NCI-H82 treated with DMSO at 0.1 percent for 48 hours (cell line): ENCODE results near the gene PAX7.

Experiments used
- DNase-seq: peaks from one replicate; lab custom pipeline; 2025; ENCODE audit not compliant: unreplicated experiment; lab: John Stamatoyannopoulos, UW

PAX7 gene

DNA sequence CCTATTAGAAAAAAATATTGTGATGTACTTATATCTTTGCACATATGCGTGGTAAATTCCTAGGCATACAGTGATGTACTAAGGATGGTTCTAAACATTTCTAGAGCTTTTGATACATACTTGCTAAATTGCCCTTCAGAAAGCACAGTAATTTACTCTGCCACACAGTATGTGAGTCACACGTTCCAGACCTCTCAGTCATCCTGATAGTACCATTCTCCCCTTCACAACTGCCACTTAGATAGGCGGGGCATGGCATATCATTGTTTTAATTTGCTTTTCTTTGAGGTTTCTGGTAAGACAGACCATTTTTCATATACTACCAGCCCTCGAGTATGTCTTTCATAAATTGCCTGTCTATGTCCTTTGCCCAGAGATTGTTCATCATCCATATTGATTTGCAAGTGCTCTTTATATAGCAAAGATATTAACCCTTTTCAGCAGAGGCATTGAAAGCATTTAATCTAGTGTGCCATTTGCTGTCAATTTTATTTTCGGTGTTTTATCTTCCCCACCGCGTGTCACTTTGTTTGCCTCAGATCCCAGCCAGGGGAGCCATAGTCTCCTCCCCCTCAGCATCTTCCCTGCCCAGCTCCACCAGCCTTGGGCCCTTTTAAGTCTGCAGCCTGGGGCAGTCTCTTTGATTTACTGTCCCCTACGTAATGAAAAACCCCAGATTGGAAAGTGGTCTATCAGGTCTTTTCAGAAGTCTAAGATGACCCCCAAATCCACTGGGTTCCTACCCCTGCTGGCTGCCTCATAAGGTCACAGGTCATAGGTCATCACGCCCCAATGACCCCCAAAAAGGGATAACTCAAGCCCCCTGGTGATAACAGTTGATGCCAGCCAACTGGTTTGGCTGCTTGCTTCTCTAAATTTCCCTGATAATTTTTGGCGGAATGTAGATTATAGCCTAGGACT, 11.8 kb upstream of the PAX7 start:
- no peak for DNase-seq

DNA sequence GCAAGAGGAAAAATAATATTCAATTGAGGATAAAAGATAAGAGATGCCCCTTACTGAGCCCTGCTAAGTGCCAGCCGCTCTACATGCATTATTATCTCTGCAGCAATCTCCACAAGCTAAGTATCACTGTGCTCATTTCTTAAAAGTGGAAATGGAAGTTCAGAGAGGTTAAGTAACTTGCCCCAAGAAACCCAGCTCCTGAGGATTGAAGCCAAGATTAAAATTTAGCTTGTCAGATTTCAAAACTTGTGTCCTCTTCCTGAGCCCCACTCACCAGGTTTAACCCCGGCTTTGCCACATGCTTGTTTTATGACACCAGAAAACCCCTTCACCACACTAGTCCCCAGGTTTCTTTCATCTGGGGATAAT, 11.2 kb upstream of the PAX7 start:
- DNase-seq = no peak

DNA sequence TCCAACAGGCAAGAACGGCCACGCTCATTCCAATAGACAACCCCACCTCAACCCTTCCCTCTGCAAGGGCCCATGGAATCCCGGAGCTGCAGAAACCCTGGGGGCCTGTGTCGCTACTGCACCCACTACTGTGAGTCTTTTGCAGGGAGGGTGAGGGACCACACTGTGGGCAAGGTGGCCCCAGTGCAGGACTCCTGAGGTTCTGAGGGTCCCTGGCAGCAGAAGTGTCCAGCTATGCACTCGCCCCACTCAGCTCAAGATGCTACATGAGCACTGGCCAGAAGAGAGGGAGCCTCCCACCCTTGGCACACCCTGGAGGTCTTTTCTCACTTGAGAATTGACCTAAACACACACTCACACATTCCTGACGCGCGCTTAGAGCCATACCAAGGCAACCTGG, 2.1 kb upstream of the PAX7 start:
- DNase-seq = no peak

DNA sequence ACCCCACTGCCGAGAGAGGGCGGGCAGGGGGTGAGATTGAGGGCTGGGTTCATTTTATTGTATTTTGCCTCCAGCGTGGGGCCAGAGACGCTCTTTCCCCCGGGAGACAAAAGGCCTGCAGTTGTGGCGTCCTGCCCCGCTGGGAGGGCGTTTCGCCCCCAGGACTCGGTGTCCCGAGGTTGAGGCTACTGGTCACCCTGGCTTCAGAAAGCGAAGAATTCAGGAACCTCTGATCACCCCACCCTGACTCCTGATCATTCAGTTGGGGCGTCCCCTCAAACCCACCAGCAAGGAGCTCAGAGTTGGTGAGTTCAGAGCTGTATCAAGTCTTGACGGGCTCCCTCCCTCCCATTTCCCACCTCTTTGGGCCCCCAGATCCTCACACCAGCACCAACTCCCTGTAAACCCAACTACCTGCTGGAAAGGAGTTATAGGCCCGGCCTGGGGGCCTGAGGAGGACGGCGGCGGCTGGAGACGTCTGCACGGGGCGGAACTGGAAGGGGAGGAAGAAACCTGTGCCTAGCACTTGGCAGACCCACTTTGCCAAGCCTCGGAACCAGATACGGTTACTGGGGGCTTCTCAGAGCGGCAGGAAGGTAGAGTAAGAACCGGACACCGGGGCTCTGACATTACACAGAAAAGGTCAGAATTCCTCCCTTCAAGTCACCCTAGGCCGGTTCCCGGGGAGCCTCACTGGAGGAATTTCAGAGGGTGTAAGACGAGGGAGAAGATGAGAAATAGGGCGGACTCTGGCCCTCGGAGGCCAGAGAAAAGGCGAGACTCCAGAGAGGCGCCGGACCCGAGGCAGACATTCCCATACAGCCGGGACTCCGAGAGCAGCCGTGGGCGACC, 761 bp upstream of the PAX7 start:
- DNase-seq = no peak

DNA sequence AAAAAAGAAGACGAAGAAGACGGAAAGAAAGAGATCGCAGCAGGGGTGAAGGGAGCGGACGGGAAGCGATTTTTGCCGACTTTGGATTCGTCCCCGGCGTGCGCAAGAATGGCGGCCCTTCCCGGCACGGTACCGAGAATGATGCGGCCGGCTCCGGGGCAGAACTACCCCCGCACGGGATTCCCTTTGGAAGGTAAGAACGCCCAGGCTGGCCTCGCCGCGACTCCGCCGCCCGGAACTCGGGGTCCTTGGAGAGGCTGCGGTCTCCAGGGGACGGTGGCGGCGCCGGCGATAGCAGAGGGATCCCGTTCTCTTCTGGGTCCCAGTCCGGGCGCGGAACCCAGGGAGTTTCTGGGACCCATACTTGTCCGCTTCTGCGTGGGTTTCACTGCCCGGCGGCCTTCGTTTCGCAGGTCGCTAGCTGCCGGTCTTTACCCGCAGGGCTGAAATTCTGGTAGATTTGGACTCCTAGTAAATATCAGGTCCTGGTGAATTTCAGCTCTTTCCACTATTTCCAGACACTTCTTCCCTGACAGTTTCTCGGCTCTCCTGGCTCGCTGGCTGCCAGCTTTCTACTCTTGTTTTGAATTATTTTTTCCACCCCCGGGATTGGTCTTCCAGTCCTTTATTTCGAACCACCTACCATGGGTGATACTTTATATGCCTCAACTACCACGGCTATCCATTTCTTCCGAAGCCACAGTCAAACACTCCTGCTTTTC, 1.0 kb downstream of the PAX7 start:
- no peak for DNase-seq

DNA sequence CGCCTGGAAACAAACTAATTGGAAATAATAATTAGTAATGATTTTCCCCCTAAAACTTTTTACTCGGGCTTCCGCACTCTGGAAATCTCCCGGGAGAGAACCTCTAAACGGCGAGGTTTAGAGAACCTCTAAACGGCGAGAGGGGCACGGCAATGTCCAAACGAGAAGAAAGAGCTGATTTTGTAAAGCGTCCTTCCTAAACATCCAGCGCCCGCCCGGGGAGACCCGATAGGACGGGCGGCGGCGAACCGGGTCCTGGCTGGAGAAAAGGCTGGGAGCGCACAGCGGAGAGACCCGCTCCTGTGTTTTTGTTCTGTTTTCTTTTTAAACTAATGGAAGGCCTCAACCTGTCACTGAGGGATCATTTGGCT, 1.6 kb downstream of the PAX7 start:
- no peak for DNase-seq

DNA sequence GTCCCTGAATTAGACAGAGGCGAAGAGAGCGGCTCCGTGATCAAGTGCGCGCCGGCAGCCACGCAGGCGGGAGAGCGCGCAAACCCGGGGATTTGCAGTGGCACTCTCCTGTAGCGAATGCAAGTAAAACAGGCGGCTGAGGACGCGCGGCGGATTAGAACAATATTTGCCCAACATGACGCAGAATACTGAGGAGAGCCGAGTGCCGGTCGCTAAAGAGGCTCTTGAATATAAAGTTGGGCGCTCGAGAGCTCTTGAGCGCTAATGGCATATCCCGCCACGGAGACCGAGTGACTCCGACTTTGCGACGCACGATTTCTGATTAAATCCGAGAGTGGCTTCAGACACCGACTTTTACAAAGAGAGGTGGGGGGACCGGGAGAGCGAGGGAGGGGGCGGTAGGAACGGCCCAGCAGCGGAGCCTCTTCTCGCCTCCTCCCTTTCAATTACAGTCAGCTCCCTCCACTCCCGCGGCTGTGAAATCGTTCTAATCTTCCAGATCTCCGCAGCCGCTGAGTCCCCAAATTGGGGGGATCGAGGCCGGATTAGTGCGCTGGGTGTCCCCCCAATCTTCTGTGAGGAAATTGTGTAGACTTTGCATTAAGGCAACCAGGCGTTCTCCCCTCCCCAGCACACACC, 2.3 kb downstream of the PAX7 start:
- no peak for DNase-seq

DNA sequence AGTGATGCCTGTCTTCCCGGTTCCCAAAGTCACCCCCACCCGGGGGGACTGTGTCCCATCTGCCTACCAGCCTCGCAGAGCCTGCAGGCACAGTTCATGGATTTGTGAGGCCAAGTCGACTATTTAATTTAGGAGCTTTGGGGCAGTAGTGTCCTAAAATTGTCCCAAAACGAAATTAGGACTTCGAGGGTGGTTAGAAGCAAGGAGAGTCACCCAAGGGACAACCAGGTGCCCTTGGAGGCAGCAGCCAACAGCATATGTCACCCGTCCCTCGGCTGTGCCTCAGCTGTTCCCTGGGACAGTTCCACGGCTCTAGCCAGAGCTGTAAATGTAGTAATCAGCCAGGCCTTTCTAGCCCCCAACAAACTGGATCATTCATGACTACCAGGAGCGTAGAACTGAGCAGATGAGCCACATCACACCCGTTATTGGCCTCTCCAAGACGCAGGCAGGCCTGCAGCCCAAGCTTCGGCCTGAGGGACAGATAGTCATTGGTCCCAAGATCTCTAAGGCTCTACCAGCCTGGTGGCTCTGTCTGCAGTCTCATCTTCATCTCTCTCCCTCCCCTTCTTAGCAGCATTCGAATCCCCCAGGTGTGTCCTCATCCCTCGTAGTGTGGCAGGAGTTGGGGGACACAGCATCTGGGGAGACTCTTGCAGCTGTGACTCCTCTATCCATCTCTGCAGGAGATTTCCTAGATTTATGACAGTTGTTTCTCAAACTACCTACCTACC, 2.9 kb downstream of the PAX7 start:
- DNase-seq = no peak

DNA sequence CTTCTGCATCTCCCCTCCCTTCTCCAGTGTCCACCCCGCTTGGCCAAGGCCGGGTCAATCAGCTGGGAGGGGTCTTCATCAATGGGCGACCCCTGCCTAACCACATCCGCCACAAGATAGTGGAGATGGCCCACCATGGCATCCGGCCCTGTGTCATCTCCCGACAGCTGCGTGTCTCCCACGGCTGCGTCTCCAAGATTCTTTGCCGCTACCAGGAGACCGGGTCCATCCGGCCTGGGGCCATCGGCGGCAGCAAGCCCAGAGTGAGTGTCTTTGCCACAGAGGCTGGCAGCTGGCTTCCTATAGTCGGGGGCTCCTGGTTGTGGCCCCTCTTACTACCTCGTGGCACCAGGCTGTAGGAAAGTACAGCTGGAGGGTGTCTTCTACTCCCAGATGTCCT, 3.6 kb downstream of the PAX7 start:
- DNase-seq = no peak

DNA sequence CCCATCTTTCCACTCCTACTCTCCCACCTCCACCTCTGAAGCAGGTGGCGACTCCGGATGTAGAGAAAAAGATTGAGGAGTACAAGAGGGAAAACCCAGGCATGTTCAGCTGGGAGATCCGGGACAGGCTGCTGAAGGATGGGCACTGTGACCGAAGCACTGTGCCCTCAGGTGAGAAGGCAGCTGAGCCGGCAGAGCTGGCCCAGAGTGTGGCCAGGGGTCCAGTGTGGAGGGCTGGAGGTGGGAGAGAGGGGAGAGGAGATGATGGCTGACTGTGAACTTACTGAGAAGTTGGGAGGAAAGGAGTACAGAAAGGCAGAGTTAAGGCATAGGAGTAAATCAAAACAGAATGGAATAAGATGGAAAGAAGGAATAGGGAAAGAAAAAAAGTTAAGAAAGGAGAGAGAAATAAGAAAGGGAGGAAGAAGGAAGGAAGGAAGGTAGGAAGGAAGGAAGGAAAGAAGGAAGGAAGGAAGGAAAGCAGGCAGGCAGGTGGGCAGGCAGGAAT, 4.5 kb downstream of the PAX7 start:
- no peak for DNase-seq

DNA sequence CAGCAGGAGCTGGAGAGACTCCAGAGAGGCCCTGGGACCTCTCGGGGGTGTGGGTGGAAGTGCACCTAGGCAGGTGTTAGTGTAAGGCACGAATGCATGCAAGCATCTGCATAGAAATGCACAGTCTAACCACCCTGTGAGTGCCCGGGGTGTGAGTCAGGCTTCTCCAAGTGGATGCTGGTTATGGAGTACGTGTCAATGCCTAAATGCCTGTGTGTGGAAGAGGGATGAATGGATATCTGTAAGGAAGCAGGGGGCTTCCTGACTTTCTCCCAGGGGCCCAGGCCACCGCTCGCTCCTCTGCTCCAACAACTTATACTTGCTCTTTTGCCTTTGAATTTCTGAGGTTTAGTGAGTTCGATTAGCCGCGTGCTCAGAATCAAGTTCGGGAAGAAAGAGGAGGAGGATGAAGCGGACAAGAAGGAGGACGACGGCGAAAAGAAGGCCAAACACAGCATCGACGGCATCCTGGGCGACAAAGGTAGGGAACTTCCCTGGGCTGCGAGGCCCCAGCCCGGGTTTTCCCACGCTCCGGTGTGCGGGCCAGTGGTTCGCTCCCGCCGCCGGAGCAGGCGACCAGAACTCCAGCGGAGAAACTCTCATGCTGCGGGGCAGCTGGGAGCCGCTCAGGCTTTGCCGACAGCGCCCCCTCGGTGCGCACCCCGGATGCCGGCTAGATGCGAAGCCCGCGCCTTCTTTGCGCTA, 5.4 kb downstream of the PAX7 start:
- DNase-seq = no peak

DNA sequence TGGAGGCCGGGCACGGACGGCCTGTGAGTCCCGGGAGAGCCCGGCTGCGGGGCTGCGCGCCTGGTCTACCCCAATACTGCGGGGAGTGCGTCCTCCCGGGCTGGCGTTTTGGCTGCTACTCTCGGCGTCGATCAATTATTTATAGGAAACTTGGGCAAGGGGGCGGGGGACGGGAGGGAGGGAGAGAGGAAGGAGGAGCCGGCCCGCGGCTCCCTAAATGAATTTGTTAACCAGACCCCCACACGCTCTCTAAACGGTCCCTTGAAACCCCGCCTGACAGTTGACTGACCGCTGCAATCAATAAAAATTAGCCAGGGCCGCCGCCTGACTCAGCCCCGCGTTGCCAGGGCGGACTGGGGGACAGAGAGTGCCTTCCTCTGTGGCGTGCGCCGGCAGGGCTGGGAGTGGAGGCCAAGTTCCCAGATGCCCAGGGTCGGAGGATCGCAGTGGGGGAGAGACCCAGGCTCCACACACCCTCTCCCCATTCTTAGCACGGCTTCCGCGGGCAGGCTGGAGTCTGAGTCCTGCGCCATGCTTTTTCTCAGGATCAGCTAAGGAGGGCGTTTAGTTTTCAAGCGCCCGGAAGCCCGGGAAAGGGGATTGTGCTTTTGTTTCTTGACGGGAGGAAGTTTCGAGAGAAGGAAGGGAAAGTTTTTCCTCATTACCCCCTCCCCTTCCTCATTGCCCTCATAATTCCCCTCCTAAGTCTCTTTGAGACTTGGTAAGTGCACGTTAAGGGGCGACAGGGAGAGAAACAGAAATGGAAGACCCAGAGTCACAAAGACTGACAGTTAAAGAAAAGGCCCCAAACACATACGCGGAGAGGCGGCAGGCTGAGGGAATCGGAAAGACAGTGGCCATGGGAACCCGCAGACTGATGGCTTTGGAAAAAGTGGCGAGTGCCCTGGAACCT, 6.2 kb downstream of the PAX7 start:
- no peak for DNase-seq

DNA sequence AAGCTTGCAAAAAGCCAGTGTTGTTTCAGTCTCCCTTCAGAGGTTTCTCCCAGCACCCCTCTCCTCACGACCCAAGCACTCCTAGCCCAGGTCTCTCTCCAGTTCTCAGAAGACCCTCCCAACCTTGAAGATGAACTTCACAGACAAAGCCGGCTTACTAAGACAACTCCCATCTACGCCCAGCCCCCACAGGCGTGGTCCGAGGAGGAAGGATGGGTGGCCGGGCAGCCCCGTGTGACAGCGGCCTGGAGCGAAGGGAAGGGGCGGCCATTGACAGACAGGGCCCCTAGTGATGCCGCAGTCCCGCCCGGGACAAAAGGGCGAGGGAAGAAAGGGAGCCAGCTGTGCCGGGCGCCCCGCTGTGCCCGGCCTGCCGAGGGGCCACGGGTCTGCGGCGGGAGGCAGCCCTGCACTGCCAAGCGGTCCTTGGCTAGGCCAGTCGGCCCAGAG, 6.9 kb downstream of the PAX7 start:
- no peak for DNase-seq

DNA sequence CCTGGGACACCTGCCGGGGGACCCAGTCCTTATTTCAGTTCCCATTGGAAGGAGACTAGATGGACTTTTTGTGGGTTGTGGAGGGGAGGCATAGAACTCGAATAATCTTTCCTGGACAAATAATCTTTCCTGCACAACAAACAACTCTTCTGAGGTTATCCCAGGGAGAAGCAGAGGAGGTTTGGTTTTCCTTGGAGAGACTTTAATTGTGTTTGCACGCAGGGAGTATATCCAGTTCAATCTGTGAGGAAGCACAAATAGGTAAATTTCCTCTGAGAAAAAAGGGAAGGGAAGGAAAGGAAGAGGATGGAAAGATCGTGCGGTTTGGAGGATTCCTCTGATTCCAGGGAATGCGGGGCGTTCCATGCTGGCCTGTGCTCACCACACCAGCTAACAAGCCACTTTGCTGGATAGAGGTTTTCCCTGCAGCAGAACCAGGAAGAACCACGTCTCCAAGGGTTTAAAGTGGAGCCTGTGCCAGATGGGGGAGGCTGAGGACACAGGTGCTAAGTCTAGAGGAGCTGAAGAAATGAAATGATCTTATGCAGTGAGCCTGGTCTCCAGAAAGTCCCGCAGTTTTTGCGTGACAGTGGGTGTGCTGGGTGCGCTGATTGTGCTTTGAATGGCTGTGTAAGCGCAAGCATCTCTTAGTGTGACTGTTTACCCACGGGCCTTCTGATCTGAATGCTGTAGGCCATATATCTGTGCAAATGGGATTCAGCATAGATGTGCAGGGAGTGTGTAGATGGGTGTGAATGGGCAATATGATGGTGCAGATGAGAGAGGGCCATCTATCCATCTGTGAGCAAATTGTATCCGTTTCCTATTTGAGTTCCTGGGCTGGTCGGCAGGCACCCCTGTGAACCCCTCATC, 7.6 kb downstream of the PAX7 start:
- DNase-seq = no peak

DNA sequence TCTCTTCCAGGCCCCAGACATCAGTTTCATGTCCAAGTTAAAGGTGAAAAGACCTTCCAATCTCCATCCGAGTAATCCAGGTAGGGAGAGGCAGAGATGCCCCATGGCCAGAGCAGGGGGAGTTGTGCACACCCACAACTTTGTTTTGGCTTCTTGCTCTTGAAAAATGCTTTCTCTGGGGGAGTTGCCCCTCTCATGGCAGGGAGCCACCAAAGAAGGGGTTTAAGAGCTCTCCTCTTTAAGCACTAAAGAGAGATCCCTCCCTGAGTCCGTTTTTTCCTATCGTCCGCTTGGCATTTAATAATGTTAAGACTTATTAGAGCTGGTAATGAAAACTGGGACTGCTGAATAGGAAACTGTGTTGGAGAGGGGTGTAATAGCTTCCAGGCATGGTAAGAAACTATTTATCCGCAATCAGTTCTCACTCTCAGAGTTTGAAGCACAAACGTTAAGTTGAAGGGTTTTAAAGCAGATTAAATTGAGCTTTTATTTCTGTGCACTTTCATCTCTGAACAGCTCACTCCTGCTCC, 8.3 kb downstream of the PAX7 start:
- no peak for DNase-seq

DNA sequence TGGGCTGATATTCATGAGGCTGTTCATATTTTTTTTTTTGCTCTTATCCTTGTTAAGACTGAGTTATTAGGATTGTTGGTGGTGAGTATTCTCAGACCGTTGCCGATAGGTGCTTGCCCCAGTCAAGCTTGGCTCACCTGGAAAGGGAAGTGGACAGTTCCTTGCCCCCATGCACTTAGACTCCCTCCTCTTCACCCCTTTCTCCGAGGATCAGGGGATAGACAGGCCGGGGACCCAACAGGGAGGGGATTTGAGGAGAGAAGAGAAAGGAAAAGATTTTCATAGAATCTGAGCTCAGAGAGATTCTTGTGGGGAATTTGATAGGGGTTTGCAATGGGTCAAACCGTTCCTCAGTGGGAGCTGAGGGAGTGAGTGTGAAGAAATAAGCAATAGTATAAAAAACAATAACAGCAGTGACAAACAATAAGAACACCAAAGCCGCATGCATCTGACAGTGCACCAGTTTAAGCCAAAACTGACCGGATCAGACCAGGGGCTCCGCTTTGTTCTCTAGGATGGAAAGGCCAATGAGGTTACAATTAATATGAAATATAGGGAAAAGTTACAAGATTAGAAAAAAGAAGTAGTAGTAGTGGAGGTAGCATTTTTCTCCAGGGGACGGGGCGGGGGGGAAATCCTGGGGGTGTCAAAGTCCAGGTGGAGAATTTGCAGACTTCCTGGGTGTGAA, 8.9 kb downstream of the PAX7 start:
- DNase-seq = no peak
